SH-SY5Y (cell line): ENCODE measurements around the gene GRK6.

Source experiments
- GATA2 ChIP-seq: IDR thresholded peaks from 2 replicates; pipeline ENCODE4 v1.6.1; 2011; ENCODE audit warnings: mild to moderate bottlenecking, low read depth, low read length
- GATA3 ChIP-seq: IDR thresholded peaks from 2 replicates; pipeline ENCODE4 v1.6.1; 2011; ENCODE audit warnings: low read depth, mild to moderate bottlenecking, low read length, moderate library complexity

GRCh38 chr5:177430972-177431316, 4.5 kb downstream of the GRK6 start:
- TF ChIP-seq GATA2 (no peak), GATA3 (no peak)
